BJ (cell line): Measurements from ENCODE around the gene ZNF57. TPM values are rescaled to one million over a fixed set of nuclear protein-coding genes. Genes with fewer than 3 reads are reported as not detected.
"Not testable (repeated sequence)": the region's sequence is repeated elsewhere in the genome, so short reads cannot be mapped to it uniquely, and the experiment has no call there.

Experiments
- CTCF ChIA-PET: fragments of 350-600 bp; formaldehyde crosslinking; extraction: SDS; loops from one replicate; lab custom pipeline; 2021; ENCODE audit warnings: antibody characterized with exemption, inconsistent platforms; lab: Yijun Ruan, JAX
- POLR2A ChIA-PET: fragments of 300-600 bp; sonication (Branson Sonifier 250); formaldehyde crosslinking; extraction: SDS; loops from one replicate; lab custom pipeline; 2021; ENCODE audit warnings: antibody characterized with exemption; lab: Charles Lee
- DNase-seq: peaks from one replicate; pipeline ENCODE4 v3.0.0-alpha.2; 2011; ENCODE audit warnings: low read depth
- H3K27me3 ChIP-seq: 2 replicates; pipeline ENCODE4 v1.6.0; 2011; ENCODE audit warnings: low read length; ENCODE audit not compliant: control insufficient read depth, insufficient read depth
- H3K36me3 ChIP-seq: 2 replicates; pipeline ENCODE4 v1.5.1; 2011; ENCODE audit warnings: low read length; ENCODE audit not compliant: control insufficient read depth, insufficient read depth
- H3K4me3 ChIP-seq: 2 replicates; pipeline ENCODE4 v1.5.1; 2011; ENCODE audit warnings: low read depth, mild to moderate bottlenecking, control low read depth, low read length
- polyA plus RNA-seq: library from polyadenylated mRNA; depleted of rRNA; stranded (reverse); fragments of >200 nt; gene quantifications from 2 replicates; pipeline ENCODE4 v1.2.3, GENCODE V29; 2011
- TF ChIP-seq, protein P1 (sequence below): IDR thresholded peaks from 2 replicates; pipeline ENCODE4 v1.5.1; 2011; ENCODE audit warnings: low read depth, mild to moderate bottlenecking, control low read depth, inconsistent platforms, low read length, moderate library complexity; ENCODE audit not compliant: insufficient read depth

Gene ZNF57
- polyA plus RNA-seq, 1 experiment = 1.8 TPM

DNA sequence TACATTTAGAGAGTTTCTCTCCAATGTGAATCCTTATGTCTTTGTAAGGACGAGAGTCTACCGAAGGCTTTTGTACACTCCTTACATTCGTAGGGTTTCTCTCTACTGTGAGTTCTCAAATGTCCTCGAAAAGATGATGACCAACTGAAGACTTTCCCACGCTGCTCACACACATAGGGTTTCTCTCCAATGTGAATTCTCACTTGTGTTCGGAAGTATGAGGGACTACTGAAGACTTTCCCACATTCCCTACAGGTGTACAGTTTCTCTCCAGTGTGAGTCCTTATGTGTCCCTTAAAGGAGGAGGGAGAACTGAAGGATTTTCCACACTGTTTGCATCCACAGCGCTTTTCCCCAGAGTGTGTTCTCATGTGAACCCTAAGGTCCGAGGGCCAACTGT lies 4.0 kb upstream of the ZNF57 start:
- Histone ChIP-seq H3K27me3 (no peaks in the 10 kb centered on the region), H3K4me3 (no peak overlapping the region), H3K36me3 (no peaks in the 10 kb centered on the region)
- no peak for DNase-seq
- TF ChIP-seq, protein P1, sequence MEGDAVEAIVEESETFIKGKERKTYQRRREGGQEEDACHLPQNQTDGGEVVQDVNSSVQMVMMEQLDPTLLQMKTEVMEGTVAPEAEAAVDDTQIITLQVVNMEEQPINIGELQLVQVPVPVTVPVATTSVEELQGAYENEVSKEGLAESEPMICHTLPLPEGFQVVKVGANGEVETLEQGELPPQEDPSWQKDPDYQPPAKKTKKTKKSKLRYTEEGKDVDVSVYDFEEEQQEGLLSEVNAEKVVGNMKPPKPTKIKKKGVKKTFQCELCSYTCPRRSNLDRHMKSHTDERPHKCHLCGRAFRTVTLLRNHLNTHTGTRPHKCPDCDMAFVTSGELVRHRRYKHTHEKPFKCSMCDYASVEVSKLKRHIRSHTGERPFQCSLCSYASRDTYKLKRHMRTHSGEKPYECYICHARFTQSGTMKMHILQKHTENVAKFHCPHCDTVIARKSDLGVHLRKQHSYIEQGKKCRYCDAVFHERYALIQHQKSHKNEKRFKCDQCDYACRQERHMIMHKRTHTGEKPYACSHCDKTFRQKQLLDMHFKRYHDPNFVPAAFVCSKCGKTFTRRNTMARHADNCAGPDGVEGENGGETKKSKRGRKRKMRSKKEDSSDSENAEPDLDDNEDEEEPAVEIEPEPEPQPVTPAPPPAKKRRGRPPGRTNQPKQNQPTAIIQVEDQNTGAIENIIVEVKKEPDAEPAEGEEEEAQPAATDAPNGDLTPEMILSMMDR = no peak
- ChIA-PET CTCF (interaction anchor here (1.6 kb wide), 1 partner anchor 9 kb away, joined by 6 read pairs; no protein-coding TSS in a partner anchor), POLR2A (no interaction called here)

DNA sequence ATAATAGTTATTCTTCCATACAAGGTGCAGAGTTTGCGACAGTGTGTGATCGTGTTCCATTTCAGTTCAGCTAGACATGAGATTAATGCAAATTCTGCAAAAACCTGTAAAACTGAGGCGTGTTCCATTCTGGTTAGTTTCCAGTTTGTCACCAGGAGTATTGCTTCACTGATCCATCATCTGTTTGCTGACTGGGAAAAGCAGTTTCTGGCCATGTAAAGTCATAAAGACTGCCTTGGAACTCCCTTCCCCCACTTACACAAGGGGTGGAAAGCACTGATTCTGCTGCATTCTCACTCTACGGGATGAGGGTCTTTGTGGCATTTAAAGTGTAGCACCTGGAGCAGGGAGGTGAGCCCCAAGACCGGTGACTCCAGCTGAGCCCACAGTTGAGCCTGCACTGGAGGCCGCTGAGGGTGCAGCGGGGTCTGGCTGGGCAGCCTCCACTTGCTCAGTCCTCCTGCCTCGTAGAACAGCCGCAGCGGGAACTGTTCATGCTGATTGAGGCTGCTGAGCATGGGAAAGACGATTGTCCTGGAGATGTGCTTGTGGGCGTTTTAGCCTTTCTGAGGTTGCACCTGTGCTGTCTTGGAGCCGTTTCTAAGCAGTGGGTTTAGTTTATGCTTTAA lies 2.0 kb downstream of the ZNF57 start:
- ChIA-PET CTCF (interaction anchor here (1.2 kb wide), 1 partner anchor 48 kb away, joined by 5 read pairs; no protein-coding TSS in a partner anchor), POLR2A (no interaction called here)
- DNase-seq = no peak
- H3K36me3 ChIP-seq = no peaks in the 10 kb centered on the region
- no peak overlapping the region for H3K4me3 ChIP-seq
- TF ChIP-seq, protein P1 = no peak
- no peaks in the 10 kb centered on the region for H3K27me3 ChIP-seq

DNA sequence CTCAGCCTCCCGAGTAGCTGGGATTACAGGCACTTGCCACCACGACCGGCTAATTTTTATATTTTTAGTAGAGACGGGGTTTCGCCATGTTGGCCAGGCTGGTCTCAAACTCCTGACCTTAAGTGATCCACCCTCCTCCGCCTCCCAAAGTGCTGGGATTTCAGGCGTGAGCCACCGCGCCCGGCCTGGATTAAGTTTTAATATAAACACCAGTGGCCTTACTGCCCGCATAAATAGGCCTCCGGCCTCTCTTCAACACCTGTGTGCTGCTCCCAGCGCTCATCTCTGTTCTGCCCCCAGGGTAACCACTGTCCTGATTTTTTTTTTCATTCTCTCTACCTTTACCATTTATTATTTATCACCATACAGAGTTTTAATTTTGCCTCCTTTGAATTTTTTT lies 2.6 kb downstream of the ZNF57 start:
- CTCF ChIA-PET, DNase-seq, POLR2A ChIA-PET, H3K4me3 ChIP-seq, H3K36me3 ChIP-seq, H3K27me3 ChIP-seq: not testable (repeated sequence)

DNA sequence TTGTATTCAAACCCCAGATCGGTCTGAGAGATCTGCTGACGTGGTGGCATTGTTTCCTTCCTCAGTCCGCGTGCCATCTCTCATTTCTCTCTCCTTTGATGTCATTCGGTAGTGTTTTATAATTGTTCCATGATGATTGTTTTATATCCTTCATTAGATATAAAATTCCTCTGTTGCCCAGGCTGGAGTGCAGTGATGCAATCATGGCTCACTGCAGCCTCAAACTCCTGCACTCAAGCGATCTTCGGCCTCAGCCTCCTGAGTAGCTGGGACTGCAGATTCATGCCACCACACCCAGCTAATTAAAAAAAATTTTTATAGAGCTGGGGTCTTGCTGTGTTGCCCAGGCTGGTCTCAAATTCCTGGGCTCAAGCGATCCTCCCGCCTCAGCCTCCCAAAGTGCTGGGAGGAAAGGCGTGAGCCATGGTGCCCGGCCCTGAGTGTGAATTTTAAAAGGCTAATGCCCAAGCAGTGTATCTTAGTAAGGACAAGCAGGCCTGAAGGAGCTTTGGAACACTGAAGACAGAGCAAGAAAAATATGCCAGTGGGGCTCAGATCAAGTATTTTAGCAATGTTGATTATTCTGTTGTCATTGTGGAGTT lies 5.3 kb downstream of the ZNF57 start:
- TF ChIP-seq, protein P1 = no peak
- DNase-seq = no peak
- H3K36me3 ChIP-seq = no peaks in the 10 kb centered on the region
- CTCF ChIA-PET = interaction anchor here (3.0 kb wide), 1 partner anchor 19 kb away, joined by 11 read pairs; no protein-coding TSS in a partner anchor
- H3K27me3 ChIP-seq = no peaks in the 10 kb centered on the region
- POLR2A ChIA-PET = no interaction called here
- no peak overlapping the region for H3K4me3 ChIP-seq

DNA sequence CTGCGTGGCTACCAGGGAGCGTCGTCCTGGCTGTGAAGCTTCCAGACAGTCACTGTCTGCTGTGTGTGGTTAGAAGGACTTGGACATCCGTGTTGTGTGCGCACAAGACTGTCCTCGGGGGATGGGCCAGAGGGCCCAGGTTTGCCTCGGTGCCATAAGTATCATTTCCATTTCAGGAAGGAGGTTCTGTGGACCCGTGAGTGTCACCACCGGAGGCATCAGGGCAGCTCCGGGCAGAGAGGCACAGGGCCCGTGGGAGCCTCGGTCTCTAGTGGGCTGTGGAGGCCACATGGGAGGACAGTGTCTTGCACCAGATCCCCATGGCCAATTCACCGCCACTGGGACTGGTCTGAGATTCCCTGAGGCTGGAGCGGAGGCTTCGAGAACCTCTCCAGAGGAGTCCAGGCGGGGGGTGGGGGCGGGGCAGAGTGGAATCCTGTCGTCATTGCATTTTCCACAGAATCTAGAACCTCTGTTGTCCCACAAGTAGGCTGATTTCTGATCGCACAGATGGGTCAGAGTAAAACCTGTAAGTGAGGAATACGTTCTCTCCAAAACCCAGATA lies 6.0 kb downstream of the ZNF57 start:
- POLR2A ChIA-PET = no interaction called here

More for the DNA sequence above, 6.0 kb downstream of the ZNF57 start:
- CTCF ChIA-PET = interaction anchor here (3.0 kb wide), 1 partner anchor 19 kb away, joined by 11 read pairs; no protein-coding TSS in a partner anchor
- TF ChIP-seq, protein P1 = no peak
- H3K36me3 ChIP-seq = no peaks in the 10 kb centered on the region
- H3K27me3 ChIP-seq = no peaks in the 10 kb centered on the region
- H3K4me3 ChIP-seq = no peak overlapping the region
- DNase-seq = no peak
